Measurements from ENCODE around the gene S1PR1.

Gene S1PR1

GRCh38 chr1:101247404-101248287 is 10.8 kb downstream of the S1PR1 start:
- no peaks in the 10 kb centered on the region for H3K9me3 Mint-ChIP-seq
- H3K4me3 Mint-ChIP-seq, result no peak overlapping the region
- no peak overlapping the region for H3K27ac Mint-ChIP-seq
- H3K36me3 Mint-ChIP-seq (ENCODE audit: low read depth), result peaks cover 12% of the 10 kb centered on the region
- H3K4me1 Mint-ChIP-seq (ENCODE audit: low read depth), result peaks cover 29% of the 10 kb centered on the region
- H3K27me3 Mint-ChIP-seq (ENCODE audit: low read depth), result no peaks in the 10 kb centered on the region

DNA sequence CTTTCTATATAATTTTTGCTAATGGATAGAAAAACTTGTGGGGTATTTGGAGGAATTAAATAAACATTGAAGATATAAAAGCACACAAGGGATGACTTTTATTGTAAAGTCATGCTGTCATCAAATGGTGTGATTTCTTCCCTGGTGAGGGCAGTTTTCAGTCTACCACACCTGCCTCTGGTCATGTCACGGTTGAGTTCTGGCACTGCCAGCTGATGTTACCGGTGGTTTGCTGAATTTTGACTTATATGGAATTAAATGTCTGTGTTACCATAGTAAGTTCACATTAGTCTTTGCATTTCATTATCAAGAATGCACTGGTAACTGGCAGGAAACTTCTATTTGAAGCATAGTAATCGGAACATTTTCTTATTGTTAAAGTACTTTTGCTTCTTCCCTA is 13.4 kb downstream of the S1PR1 start:
- no peaks in the 10 kb centered on the region for H3K27me3 Mint-ChIP-seq (ENCODE audit: low read depth)
- H3K9me3 Mint-ChIP-seq, result no peaks in the 10 kb centered on the region
- peaks cover 26% of the 10 kb centered on the region for H3K4me1 Mint-ChIP-seq (ENCODE audit: low read depth)
- peaks cover 1% of the 10 kb centered on the region for H3K36me3 Mint-ChIP-seq (ENCODE audit: low read depth)
- H3K27ac Mint-ChIP-seq, result no peak overlapping the region
- H3K4me3 Mint-ChIP-seq, result no peak overlapping the region

GRCh38 chr1:101250656-101251272 is 13.9 kb downstream of the S1PR1 start:
- Mint-ChIP-seq H3K4me1 (ENCODE audit: low read depth) (peaks cover 21% of the 10 kb centered on the region), H3K9me3 (no peaks in the 10 kb centered on the region), H3K36me3 (ENCODE audit: low read depth) (peaks cover 1% of the 10 kb centered on the region)

DNA sequence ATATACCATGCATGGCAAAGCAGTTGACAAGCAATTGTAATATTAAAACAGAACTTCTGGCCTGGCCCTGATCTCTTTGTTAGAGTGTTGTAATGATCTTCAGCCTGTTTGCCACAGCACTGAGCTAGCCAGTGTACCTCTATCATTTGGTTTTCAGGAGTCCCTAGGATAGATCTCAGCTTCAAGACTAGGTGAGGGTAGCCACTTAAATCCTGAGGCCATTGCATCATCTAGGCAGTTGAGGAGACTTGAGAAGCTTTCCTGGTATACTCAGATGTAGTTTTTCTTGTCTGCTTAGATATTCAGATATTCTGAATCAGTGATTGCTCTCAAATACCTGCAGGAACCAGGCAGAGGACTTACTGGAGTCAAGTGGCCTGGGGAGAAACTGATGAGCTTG is 14.7 kb downstream of the S1PR1 start:
- no peak overlapping the region for H3K27ac Mint-ChIP-seq
- H3K4me1 Mint-ChIP-seq (ENCODE audit: low read depth), result peaks cover 18% of the 10 kb centered on the region
- no peak overlapping the region for H3K4me3 Mint-ChIP-seq

More at GRCh38 chr1:101250656-101251272, 13.9 kb downstream of the S1PR1 start:
- no peak overlapping the region for H3K27ac Mint-ChIP-seq
- H3K27me3 Mint-ChIP-seq (ENCODE audit: low read depth), result no peaks in the 10 kb centered on the region
- no peak overlapping the region for H3K4me3 Mint-ChIP-seq

GRCh38 chr1:101253976-101254674 is 17.3 kb downstream of the S1PR1 start:
- Mint-ChIP-seq H3K9me3 (no peaks in the 10 kb centered on the region), H3K4me1 (ENCODE audit: low read depth) (peaks cover 32% of the 10 kb centered on the region), H3K4me3 (no peak overlapping the region), H3K36me3 (ENCODE audit: low read depth) (peaks cover 1% of the 10 kb centered on the region), H3K27ac (no peak overlapping the region), H3K27me3 (ENCODE audit: low read depth) (no peaks in the 10 kb centered on the region)

More for the DNA sequence above, 14.7 kb downstream of the S1PR1 start:
- Mint-ChIP-seq H3K27me3 (ENCODE audit: low read depth) (no peaks in the 10 kb centered on the region), H3K36me3 (ENCODE audit: low read depth) (no peaks in the 10 kb centered on the region), H3K9me3 (no peaks in the 10 kb centered on the region)

DNA sequence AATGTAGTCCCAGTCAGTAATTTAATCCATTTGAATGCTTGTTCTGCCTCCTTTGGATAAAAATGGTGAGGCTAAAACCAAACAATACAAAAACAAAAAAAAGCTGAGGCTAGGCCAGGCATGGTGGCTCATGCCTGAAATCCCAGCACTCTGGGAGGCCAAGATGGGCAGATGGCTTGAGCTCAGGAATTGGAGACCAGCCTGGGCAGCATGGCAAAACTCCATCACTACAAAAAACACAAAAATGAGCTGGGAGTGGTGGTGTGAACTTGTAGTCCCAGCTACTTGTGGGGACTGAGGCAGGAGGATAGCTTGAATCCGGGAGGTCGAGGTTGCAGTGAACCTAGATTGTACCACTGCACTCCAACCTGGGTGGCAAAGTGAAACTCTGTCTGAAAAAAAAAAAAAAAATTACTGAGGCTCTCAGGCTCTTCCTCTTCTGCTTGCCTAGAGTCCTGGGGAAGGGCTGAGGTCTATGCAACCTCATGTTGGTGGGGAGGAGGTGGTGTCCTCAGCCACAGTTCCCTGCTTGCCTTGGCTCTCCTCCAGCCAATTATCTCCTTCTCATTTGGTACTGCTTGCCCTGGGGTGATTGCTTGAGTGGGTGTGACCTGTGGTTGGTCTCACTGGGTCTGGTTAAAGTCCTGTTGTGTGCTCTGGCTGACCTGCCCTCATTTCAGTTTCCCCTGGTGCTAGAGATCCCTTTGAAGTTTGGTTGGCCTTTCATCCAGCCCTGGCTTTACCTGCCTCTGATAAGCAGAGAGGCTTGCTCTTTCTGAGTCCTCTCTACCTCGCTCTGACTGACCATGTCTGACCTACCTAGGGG is 20.9 kb downstream of the S1PR1 start:
- Mint-ChIP-seq H3K27me3 (ENCODE audit: low read depth) (no peaks in the 10 kb centered on the region), H3K4me1 (ENCODE audit: low read depth) (peaks cover 47% of the 10 kb centered on the region), H3K9me3 (no peaks in the 10 kb centered on the region), H3K36me3 (ENCODE audit: low read depth) (peaks cover 1% of the 10 kb centered on the region), H3K4me3 (peak overlapping the region; percentile 13), H3K27ac (peak overlapping the region; percentile 50)

DNA sequence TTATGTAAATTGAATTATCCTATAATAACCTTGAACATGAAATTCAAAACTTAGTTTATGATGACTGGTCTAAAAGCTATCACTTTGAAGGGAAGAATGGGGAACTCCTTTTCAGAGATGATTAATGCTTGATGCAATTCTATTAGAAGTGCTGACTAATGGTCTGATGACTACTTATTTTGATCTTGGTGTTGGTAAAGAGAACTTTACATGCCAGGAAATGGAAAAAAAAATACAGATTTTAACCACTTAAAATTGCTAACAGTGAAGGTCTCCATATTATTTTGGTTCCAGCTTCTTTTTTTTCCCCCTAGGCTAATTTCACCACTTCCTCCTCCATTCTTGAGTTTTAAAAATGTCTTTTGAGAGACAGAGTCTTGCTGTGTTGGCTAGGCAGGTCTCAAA is 22.9 kb downstream of the S1PR1 start:
- Mint-ChIP-seq H3K9me3 (no peaks in the 10 kb centered on the region), H3K36me3 (ENCODE audit: low read depth) (peaks cover 3% of the 10 kb centered on the region), H3K27ac (no peak overlapping the region), H3K4me1 (ENCODE audit: low read depth) (peaks cover 52% of the 10 kb centered on the region), H3K27me3 (ENCODE audit: low read depth) (no peaks in the 10 kb centered on the region), H3K4me3 (no peak overlapping the region)

DNA sequence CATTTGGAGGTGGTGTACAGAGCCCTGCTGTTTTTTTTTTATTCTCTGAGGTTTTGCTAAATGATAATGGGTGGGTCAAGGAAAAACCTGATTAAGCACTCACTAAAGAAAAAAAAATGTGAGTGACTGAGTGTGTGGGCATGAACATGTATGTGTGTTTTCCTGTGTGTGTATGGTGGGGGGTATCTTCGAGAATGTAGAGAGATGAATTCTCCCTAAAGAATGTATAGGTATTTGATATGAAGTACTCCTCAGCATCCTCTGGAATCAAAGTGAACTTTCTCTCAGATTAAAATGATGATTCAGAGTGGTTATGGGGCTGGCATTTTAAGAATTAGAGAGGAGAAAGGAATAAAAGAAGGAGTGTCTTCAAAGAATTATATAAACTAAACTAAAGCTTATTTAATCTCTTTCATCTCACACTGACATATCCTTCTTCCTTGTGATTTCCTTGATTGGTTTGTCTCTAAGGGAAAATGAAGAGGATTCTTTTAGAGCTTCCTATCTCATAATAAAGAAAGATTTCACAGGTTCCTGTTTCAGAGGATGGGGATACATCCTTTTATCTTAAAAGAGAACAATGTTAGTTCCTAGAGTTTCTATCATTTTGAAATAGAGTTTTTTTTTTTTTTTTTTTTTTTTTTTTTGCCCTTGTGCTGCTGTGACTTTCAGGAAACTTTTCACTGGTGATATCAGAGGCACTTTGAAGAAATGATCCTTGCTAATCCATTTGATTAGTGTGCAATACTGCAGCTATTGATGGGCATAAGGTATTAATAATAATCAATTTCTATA is 23.9 kb downstream of the S1PR1 start:
- Mint-ChIP-seq H3K36me3 (ENCODE audit: low read depth) (peaks cover 4% of the 10 kb centered on the region), H3K4me3 (no peak overlapping the region), H3K4me1 (ENCODE audit: low read depth) (peaks cover 62% of the 10 kb centered on the region), H3K27me3 (ENCODE audit: low read depth) (no peaks in the 10 kb centered on the region), H3K27ac (no peak overlapping the region), H3K9me3 (no peaks in the 10 kb centered on the region)

DNA sequence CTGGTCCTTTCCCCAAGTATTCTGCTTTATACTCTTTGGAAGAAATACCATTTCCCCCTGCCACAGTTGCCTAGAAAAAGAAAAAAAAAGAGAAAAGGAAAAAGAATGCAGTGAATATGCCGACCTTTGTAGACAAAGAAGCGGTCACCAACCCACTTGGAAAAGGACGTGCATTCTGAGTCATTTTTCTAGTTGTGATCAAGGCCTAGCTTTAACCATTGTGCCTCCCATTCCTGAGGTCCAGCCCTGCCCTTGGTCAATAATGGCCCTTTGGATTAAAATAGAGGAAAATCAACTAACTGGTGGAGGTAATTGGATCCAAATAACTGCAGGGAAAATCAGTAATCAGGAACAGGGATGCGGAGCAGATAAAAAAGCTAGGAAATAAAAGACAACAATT is 24.8 kb downstream of the S1PR1 start:
- no peak overlapping the region for H3K4me3 Mint-ChIP-seq
- peaks cover 64% of the 10 kb centered on the region for H3K4me1 Mint-ChIP-seq (ENCODE audit: low read depth)
- H3K27ac Mint-ChIP-seq, result no peak overlapping the region
- H3K36me3 Mint-ChIP-seq (ENCODE audit: low read depth), result peaks cover 4% of the 10 kb centered on the region
- no peaks in the 10 kb centered on the region for H3K27me3 Mint-ChIP-seq (ENCODE audit: low read depth)
- H3K9me3 Mint-ChIP-seq, result no peaks in the 10 kb centered on the region

GRCh38 chr1:101262060-101262459 is 25.2 kb downstream of the S1PR1 start:
- Mint-ChIP-seq H3K4me1 (ENCODE audit: low read depth) (peaks cover 63% of the 10 kb centered on the region), H3K4me3 (peak overlapping the region; percentile 60), H3K27ac (peak overlapping the region; percentile 70), H3K9me3 (no peaks in the 10 kb centered on the region), H3K36me3 (ENCODE audit: low read depth) (peaks cover 3% of the 10 kb centered on the region), H3K27me3 (ENCODE audit: low read depth) (no peaks in the 10 kb centered on the region)

DNA sequence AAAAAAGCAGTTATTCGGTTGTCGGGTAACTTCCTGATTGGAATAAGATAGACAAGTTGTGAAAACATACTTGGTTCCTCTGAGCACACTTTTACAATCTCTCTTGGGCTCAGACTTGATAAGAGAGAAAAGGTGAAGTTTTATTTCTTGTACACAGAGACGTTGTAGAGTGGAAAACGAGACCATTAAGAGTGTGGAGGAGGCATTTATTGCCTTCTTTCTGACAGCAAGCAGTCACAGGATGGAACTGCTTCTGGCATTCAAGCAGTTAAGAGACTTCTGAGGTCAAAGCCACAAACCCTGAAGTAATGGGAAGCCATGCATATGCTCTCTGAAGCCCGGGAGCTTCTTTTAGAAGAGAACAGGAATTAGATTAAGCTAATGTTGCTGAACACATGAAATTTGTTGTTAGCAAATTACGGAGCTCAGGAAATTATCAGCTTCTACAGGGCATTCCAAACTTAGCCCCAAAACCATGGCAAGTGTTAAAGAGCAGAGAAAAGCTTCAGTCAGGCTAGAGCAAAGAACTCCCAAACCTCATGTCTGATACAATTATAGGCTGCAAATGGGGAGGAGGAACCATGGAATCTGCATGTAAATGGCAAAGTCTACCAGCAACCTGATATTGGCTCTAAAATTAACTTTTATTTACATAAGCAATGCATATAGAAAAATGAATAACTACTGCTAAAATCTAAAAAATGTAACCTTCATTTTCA is 26.0 kb downstream of the S1PR1 start:
- Mint-ChIP-seq H3K9me3 (no peaks in the 10 kb centered on the region), H3K27ac (peak overlapping the region; percentile 70), H3K4me3 (peak overlapping the region; percentile 60), H3K36me3 (ENCODE audit: low read depth) (peaks cover 7% of the 10 kb centered on the region), H3K27me3 (ENCODE audit: low read depth) (no peaks in the 10 kb centered on the region), H3K4me1 (ENCODE audit: low read depth) (peaks cover 59% of the 10 kb centered on the region)

DNA sequence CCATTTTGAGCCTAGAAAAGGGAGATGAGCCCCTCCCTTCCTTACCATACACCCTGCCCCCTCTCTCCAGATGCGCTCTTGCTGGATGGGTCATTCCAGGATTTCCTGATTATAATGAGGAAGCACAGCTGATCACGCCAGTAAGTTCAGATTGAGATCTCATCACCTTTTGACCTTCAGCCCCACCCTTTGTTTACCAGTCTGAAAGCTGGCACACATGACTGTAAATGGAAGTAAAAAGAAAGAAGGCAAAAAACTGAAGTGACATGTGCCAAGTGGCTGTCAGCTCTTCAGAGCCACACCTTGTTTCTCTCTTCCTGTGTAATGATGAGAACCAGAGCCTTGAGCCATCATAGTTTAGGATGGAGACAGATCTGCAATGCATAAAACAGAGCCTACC is 27.9 kb downstream of the S1PR1 start:
- H3K27me3 Mint-ChIP-seq (ENCODE audit: low read depth), result no peaks in the 10 kb centered on the region
- H3K27ac Mint-ChIP-seq, result peak overlapping the region; percentile 90

DNA sequence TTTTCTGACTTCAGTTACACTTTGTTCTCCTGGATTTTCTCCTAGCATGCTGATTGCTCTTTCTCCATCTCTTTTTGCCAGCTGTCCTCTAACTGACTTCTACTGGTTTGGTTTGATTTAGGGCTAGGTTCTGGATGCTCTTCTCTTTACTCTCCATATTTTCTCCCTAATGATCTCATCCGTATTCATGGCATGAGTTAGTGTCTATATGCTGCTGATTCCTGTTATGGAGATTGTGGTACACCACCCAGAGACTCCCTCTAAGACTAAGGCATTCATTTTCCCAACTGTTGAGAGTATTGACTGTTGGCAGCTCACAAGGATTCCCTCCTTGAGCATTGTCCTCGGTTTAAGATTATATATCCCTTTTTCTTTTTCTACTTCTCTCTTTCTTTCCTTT is 28.9 kb downstream of the S1PR1 start:
- Mint-ChIP-seq H3K27me3 (ENCODE audit: low read depth) (no peaks in the 10 kb centered on the region), H3K27ac (no peak overlapping the region), H3K4me1 (ENCODE audit: low read depth) (peaks cover 33% of the 10 kb centered on the region), H3K4me3 (no peak overlapping the region), H3K9me3 (peaks cover 4% of the 10 kb centered on the region), H3K36me3 (ENCODE audit: low read depth) (peaks cover 14% of the 10 kb centered on the region)

More for the DNA sequence above, 27.9 kb downstream of the S1PR1 start:
- Mint-ChIP-seq H3K9me3 (no peaks in the 10 kb centered on the region), H3K4me1 (ENCODE audit: low read depth) (peaks cover 42% of the 10 kb centered on the region), H3K4me3 (peak overlapping the region; percentile 76), H3K36me3 (ENCODE audit: low read depth) (peaks cover 14% of the 10 kb centered on the region)

All from T-helper 1 cell treated with Interleukin-12 subunit alpha and Interleukin-12 subunit beta and Interleukin-4 antibody, amounts not matched to agents 30 μg/mL and 1 μg/mL, for 36 hours (primary cell).